H1 (cell line): ENCODE measurements around the gene BRMS1L. TPM values are rescaled to one million over a fixed set of nuclear protein-coding genes. Genes with fewer than 3 reads are reported as not detected.

Source experiments
- CTCF ChIA-PET: fragments of 300-600 bp; sonication (Branson Sonifier 250); formaldehyde crosslinking; loops from one replicate; lab custom pipeline; 2021; ENCODE audit not compliant: partially characterized antibody; lab: Charles Lee
- POLR2A ChIA-PET: fragments of 300-600 bp; sonication (Branson Sonifier 250); formaldehyde crosslinking; loops from one replicate; lab custom pipeline; 2021; ENCODE audit warnings: inconsistent platforms; ENCODE audit not compliant: partially characterized antibody; lab: Charles Lee
- DNase-seq, 2 experiments: peaks; one replicate each; pipeline versions ENCODE4 v3.0.0 to v3.0.0-alpha.2; 2010 to 2022; ENCODE audit warnings: low spot score in 2 of 2, low read depth in 1 of 2, mixed read lengths in 1 of 2
- FAIRE-seq: peaks from 2 replicates; lab custom pipeline; 2011; peaks lifted over from hg19 to GRCh38; lab: Jason Lieb, UNC
- H2AFZ ChIP-seq: 2 replicates; pipeline ENCODE4 v1.8.1; 2012; ENCODE audit warnings: low read length, inconsistent platforms
- H2AK5ac ChIP-seq: 2 replicates; pipeline ENCODE4 v1.6.1; 2013; ENCODE audit warnings: low read depth, low read length
- H2BK120ac ChIP-seq: replicated peaks from 2 replicates; pipeline ENCODE3; 2013; ENCODE audit warnings: low read depth, low read length, inconsistent platforms
- H2BK12ac ChIP-seq: 2 replicates; pipeline ENCODE4 v1.6.1; 2013; ENCODE audit warnings: low read depth, low read length
- H2BK15ac ChIP-seq: 2 replicates; pipeline ENCODE4 v1.6.1; 2013; ENCODE audit warnings: low read length
- H2BK20ac ChIP-seq: 2 replicates; pipeline ENCODE4 v1.6.1; 2013; ENCODE audit warnings: low read length
- H2BK5ac ChIP-seq: 2 replicates; pipeline ENCODE4 v1.6.1; 2013; ENCODE audit warnings: low read depth, low read length
- H3K14ac ChIP-seq: 2 replicates; pipeline ENCODE4 v1.6.1; 2013; ENCODE audit warnings: inconsistent platforms; ENCODE audit not compliant: insufficient read length
- H3K18ac ChIP-seq: 2 replicates; pipeline ENCODE4 v1.6.1; 2013; ENCODE audit warnings: low read length; ENCODE audit errors: extremely low read depth
- H3K23ac ChIP-seq: 2 replicates; pipeline ENCODE4 v1.6.1; 2013; ENCODE audit warnings: inconsistent platforms; ENCODE audit not compliant: insufficient read length
- H3K23me2 ChIP-seq: 2 replicates; pipeline ENCODE4 v1.6.1; 2013; ENCODE audit warnings: low read depth, low read length
- H3K27ac ChIP-seq: 2 replicates; pipeline ENCODE4 v1.6.1; 2011; ENCODE audit warnings: low read depth, low read length, inconsistent platforms
- H3K27me3 ChIP-seq, 4 experiments: replicated peaks in 1 of 4; 1 replicate in 1 of 4; 2 replicates in 3 of 4; pipeline versions ENCODE4 v1.6.1 to v1.8.1; 2011 to 2013; ENCODE audit warnings: low read length in 3 of 4, mild to moderate bottlenecking in 3 of 4, inconsistent platforms in 2 of 4, mixed read lengths in 2 of 4, moderate library complexity in 1 of 4; ENCODE audit not compliant: control insufficient read depth in 3 of 4, insufficient read depth in 3 of 4; ENCODE audit errors: extremely low read depth in 1 of 4
- H3K36me3 ChIP-seq, 4 experiments: 2 replicates each; pipeline versions ENCODE4 v1.6.1 to v1.8.1; 2011 to 2013; ENCODE audit warnings: mild to moderate bottlenecking in 4 of 4, low read length in 3 of 4, moderate library complexity in 2 of 4, control low read depth in 1 of 4, inconsistent platforms in 1 of 4; ENCODE audit not compliant: insufficient read depth in 4 of 4, control insufficient read depth in 2 of 4
- H3K4ac ChIP-seq: replicated peaks from 2 replicates; pipeline ENCODE3; 2013; ENCODE audit warnings: low read length, low read depth, mixed read lengths, inconsistent platforms; ENCODE audit not compliant: insufficient read length
- H3K4me1 ChIP-seq, 4 experiments: replicated peaks in 1 of 4; 1 replicate in 1 of 4; 2 replicates in 3 of 4; pipeline versions ENCODE4 v1.6.1 to v1.8.1; 2011 to 2013; ENCODE audit warnings: low read length in 3 of 4, inconsistent platforms in 2 of 4, mixed read lengths in 1 of 4; ENCODE audit not compliant: insufficient read depth in 4 of 4, control insufficient read depth in 3 of 4
- H3K4me2 ChIP-seq, 2 experiments: 2 replicates each; pipeline versions ENCODE4 v1.6.1 to v1.8.1; 2011 to 2013; ENCODE audit warnings: low read depth in 2 of 2, low read length in 2 of 2, control low read depth in 1 of 2, inconsistent platforms in 1 of 2, mild to moderate bottlenecking in 1 of 2; ENCODE audit not compliant: insufficient read depth in 1 of 2
- H3K4me3 ChIP-seq, 4 experiments: fragments of 200-600, 300-600 bp in 1 of 4; sonication (generic), shearing (Covaris generic), sonication (Bioruptor Twin) in 1 of 4; 2 replicates each; pipeline versions ENCODE4 v1.5.1 to v1.8.1; 2011 to 2016; ENCODE audit warnings: low read length in 4 of 4, low read depth in 3 of 4, control low read depth in 2 of 4, inconsistent platforms in 2 of 4, mild to moderate bottlenecking in 2 of 4, mixed read lengths in 1 of 4, moderate library complexity in 1 of 4; ENCODE audit not compliant: insufficient read depth in 2 of 4; ENCODE audit errors: extremely low read depth in 1 of 4
- H3K56ac ChIP-seq: replicated peaks from 2 replicates; pipeline ENCODE3; 2013; ENCODE audit warnings: low read depth, mild to moderate bottlenecking, mixed read lengths, low read length, inconsistent platforms; ENCODE audit not compliant: insufficient read length
- H3K79me1 ChIP-seq: 2 replicates; pipeline ENCODE4 v1.6.1; 2013; ENCODE audit warnings: low read depth, low read length, control low read depth
- H3K79me2 ChIP-seq, 2 experiments: 2 replicates each; pipeline versions ENCODE4 v1.6.1 to v1.8.1; 2012 to 2013; ENCODE audit warnings: low read length in 2 of 2, mild to moderate bottlenecking in 2 of 2, inconsistent platforms in 1 of 2; ENCODE audit not compliant: insufficient read depth in 2 of 2, control insufficient read depth in 1 of 2
- H3K9ac ChIP-seq, 4 experiments: replicated peaks in 1 of 4; 1 replicate in 1 of 4; 2 replicates in 3 of 4; pipeline versions ENCODE4 v1.6.1 to v1.8.1; 2011 to 2013; ENCODE audit warnings: low read depth in 3 of 4, low read length in 3 of 4, control low read depth in 2 of 4, mild to moderate bottlenecking in 2 of 4, moderate library complexity in 2 of 4, inconsistent platforms in 1 of 4; ENCODE audit errors: extremely low read depth in 1 of 4
- H3K9me3 ChIP-seq, 2 experiments: 2 replicates each; pipeline versions ENCODE4 v1.6.1 to v1.8.1; 2012 to 2013; ENCODE audit warnings: mild to moderate bottlenecking in 2 of 2, moderate library complexity in 2 of 2, control low read depth in 1 of 2, inconsistent platforms in 1 of 2, low read depth in 1 of 2, low read length in 1 of 2, mixed read lengths in 1 of 2; ENCODE audit not compliant: insufficient read depth in 2 of 2
- H4K20me1 ChIP-seq, 2 experiments: replicated peaks in 1 of 2; 2 replicates each; pipeline versions ENCODE3 to v1.8.1; 2011 to 2013; ENCODE audit warnings: inconsistent platforms in 2 of 2, low read length in 2 of 2, mild to moderate bottlenecking in 1 of 2; ENCODE audit not compliant: insufficient read depth in 2 of 2, control insufficient read depth in 1 of 2
- H4K5ac ChIP-seq: 2 replicates; pipeline ENCODE4 v1.6.1; 2013; ENCODE audit warnings: low read length, low read depth, mixed read lengths, inconsistent platforms; ENCODE audit not compliant: insufficient read length
- H4K8ac ChIP-seq: 2 replicates; pipeline ENCODE4 v1.8.0; 2013; ENCODE audit warnings: mild to moderate bottlenecking, moderate library complexity, low read length, inconsistent platforms; ENCODE audit not compliant: insufficient read depth; ENCODE audit errors: extremely low read depth
- H4K91ac ChIP-seq: replicated peaks from 2 replicates; pipeline ENCODE3; 2013; ENCODE audit warnings: low read length, mixed read lengths, inconsistent platforms; ENCODE audit not compliant: insufficient read length
- CBX5 ChIP-seq: fragments of 300-800, 300-1000 bp; sonication (generic); IDR thresholded peaks from 2 replicates; pipeline ENCODE4 v1.7.1; 2016; ENCODE audit warnings: antibody characterized with exemption, low read length, low read depth
- GABPA ChIP-seq: IDR thresholded peaks from 2 replicates; pipeline ENCODE4 v1.6.1; 2011; ENCODE audit warnings: mild to moderate bottlenecking, low read length, moderate library complexity, borderline replicate concordance; ENCODE audit not compliant: insufficient read depth
- JUN ChIP-seq: IDR thresholded peaks from 2 replicates; pipeline ENCODE4 v1.6.1; 2011; ENCODE audit warnings: low read depth, mild to moderate bottlenecking, improper control_type of control experiment, low read length
- RAD21 ChIP-seq, 2 experiments: IDR thresholded peaks in 1 of 2; conservative IDR thresholded peaks in 1 of 2; 2 replicates each; pipeline ENCODE4 v1.6.1; 2011; ENCODE audit warnings: low read depth in 2 of 2, low read length in 2 of 2, improper control_type of control experiment in 1 of 2, inconsistent platforms in 1 of 2, mild to moderate bottlenecking in 1 of 2, moderate library complexity in 1 of 2
- WGBS, 2 experiments: shearing (Covaris generic) in 1 of 2; methylation state at CpG; one replicate each; pipeline versions ENCODE4 v1.1.6 to v1.1.7; 2013 to 2015; ENCODE audit warnings: low lambda C conversion rate in 2 of 2, mixed read lengths in 2 of 2, inconsistent platforms in 1 of 2, low coverage in 1 of 2, missing lambda C conversion rate in 1 of 2; ENCODE audit not compliant: insufficient replicate concordance in 2 of 2, insufficient coverage in 1 of 2, insufficient read length in 1 of 2; ENCODE audit errors: extremely low coverage in 1 of 2, missing lambda C conversion rate in 1 of 2; 5-methylcytosine and 5-hydroxymethylcytosine counted together
- polyA plus RNA-seq, 7 experiments: library from polyadenylated mRNA; depleted of rRNA in 3 of 7; stranded (reverse) in 5 of 7; unstranded in 2 of 7; fragments of >200 nt in 5 of 7; fragments of 200-250 nt in 2 of 7; gene quantifications; 1 replicate in 5 of 7; 2 replicates in 1 of 7; 4 replicates in 1 of 7; pipeline versions ENCODE4 v1.2.1 to v1.2.3, GENCODE V29; 2011 to 2013; ENCODE audit warnings: missing spikeins in 2 of 7, mixed read lengths in 2 of 7
- total RNA-seq: library from RNA; stranded (reverse); fragmentation: NEBNext Ultra II Directional; extraction: Animal tissue kit (Norgen Biotek cat#: 25700); gene quantifications from 2 replicates; pipeline ENCODE4 v1.2.1, GENCODE V29; 2021

The BRMS1L gene
- total and polyA plus RNA-seq, 2 of the 8 experiments (the other 6 are each of a cell fraction or from before 2014, with no cell fraction given): 4.4 to 10.9 TPM

- Histone ChIP-seq H3K4me1 (no peaks in the 10 kb centered on the region), H3K18ac (no peak overlapping the region), H4K20me1 (no peaks in the 10 kb centered on the region), H4K8ac (no peak overlapping the region), H3K79me2 (no peaks in the 10 kb centered on the region), H2BK20ac (no peak overlapping the region), H3K23me2 (no peaks in the 10 kb centered on the region), H2AK5ac (no peak overlapping the region), H2BK120ac (no peak overlapping the region), H3K4me3 (no peak overlapping the region), H3K23ac (no peak overlapping the region), H3K14ac (no peak overlapping the region), H4K91ac (no peak overlapping the region), H4K5ac (no peak overlapping the region), H3K4ac (no peak overlapping the region), H3K9me3 (no peaks in the 10 kb centered on the region), H3K27ac (no peak overlapping the region), H2AFZ (no peak overlapping the region), H3K36me3 (no peaks in the 10 kb centered on the region), H3K27me3 (no peaks in the 10 kb centered on the region), H2BK5ac (no peak overlapping the region), H2BK12ac (no peak overlapping the region), H3K4me2 (no peak overlapping the region), H3K56ac (no peak overlapping the region), H2BK15ac (no peak overlapping the region), H3K79me1 (no peaks in the 10 kb centered on the region), H3K9ac (no peak overlapping the region)
- DNase-seq: no peak
- POLR2A ChIA-PET: no interaction called here
- CTCF ChIA-PET: interaction anchor here (0.7 to 5.5 kb wide), 14 partner anchors 27 to 495 kb away, joined by 3 to 78 read pairs (median 4); no protein-coding TSS in a partner anchor
- no peak for FAIRE-seq
- WGBS, 2 experiments: 61% methylated on average over 2 of the region's 2 CpGs; no CpG with 5 or more reads in 1 of the 2 experiments
- TF ChIP-seq GABPA (no peak), CBX5 (no peak), RAD21 (IDR thresholded peaks at IDR 0.05 in 1 of 2, conservative IDR thresholded peaks at IDR 0.05 in 1 of 2; ENCODE audit: low read depth in 2 of 2, low read length in 2 of 2) (no peak), JUN (no peak)
These were observed 53.1 kb downstream of the BRMS1L start for GRCh38 chr14:35879151-35879648.
